Right cardiac atrium (tissue), 5 donors: ENCODE measurements around the gene ATP5PD. TPM values are rescaled to one million over a fixed set of nuclear protein-coding genes. Genes with fewer than 3 reads are reported as not detected.
A peak's percentile ranks its signal among the peaks of the same experiment; 100 is the strongest.

Experiments
- ATAC-seq, 2 donors: fragments of 200-7000 bp; cut with Tn5 transposase; one replicate each; pipeline versions ENCODE4 v1.8.0 to v1.9.1; 2020; ENCODE audit warnings: moderate library complexity in 2 of 2, mild to moderate bottlenecking in 1 of 2
- DNase-seq, 3 donors: peaks; one replicate each; pipeline ENCODE4 v3.0.0-alpha.2; 2020
- H3K27ac ChIP-seq: one replicate; pipeline ENCODE4 v1.5.1; 2013; ENCODE audit warnings: mild to moderate bottlenecking, low read length, control low read depth, moderate library complexity
- H3K27me3 ChIP-seq: one replicate; pipeline ENCODE4 v1.6.1; 2013; ENCODE audit not compliant: control insufficient read depth, insufficient read depth
- H3K4me1 ChIP-seq: one replicate; pipeline ENCODE4 v1.6.1; 2013; ENCODE audit warnings: low read length; ENCODE audit not compliant: control insufficient read depth, insufficient read depth
- H3K4me3 ChIP-seq: one replicate; pipeline ENCODE4 v1.5.1; 2013; ENCODE audit warnings: low read length, control low read depth
- H3K9me3 ChIP-seq: one replicate; pipeline ENCODE4 v1.6.1; 2013; ENCODE audit warnings: low read length; ENCODE audit not compliant: control insufficient read depth
- WGBS: extraction: QIAGEN DNeasy Blood & Tissue Kit; methylation state at CpG from one replicate; pipeline ENCODE4 v1.1.7; 2013; 5-methylcytosine and 5-hydroxymethylcytosine counted together
- intact Hi-C, 4 donors: fragments of 100-400 bp; cut with DNase I; formaldehyde crosslinking; loops; one replicate each; pipeline versions ENCODE4 v1.11.0 to v1.14.0; 2022 to 2023
- polyA plus RNA-seq: library from polyadenylated mRNA; stranded (reverse); fragments of 200-250 nt; gene quantifications from one replicate; pipeline ENCODE4 v1.2.3, GENCODE V29; 2013
- total RNA-seq, 4 donors: library from RNA; stranded (reverse); fragmentation: NEBNext Ultra II Directional; extraction: Animal tissue kit (Norgen Biotek cat#: 25700); gene quantifications; one replicate each; pipeline ENCODE4 v1.2.1, GENCODE V29; 2021
- donor health status: healthy with polysubstance abuse.
- donor health status: DM: no; HTN: yes; CAD: no.
- donor health status: DM: no; HTN: no; CAD: no.
- donor health status: DM: no; HTN: yes; CAD: no; lungs with severe emphysema.
- donor health status: DM: yes; HTN: yes; CAD: no.

The ATP5PD gene
- total and polyA plus RNA-seq, 5 donors, result 702 to 2,009 (median 783) TPM

- intact Hi-C loops, result loop anchor here in 2 of 4 donors (10.0 kb wide), 2 partner anchors 50 to 110 kb away; no protein-coding TSS in a partner anchor
- no peak overlapping the region for H3K4me3 ChIP-seq
- DNase-seq (no peak), ATAC-seq (no peak)
- H3K27ac ChIP-seq, result no peak overlapping the region
- H3K4me1 ChIP-seq, result no peaks in the 10 kb centered on the region
- no peaks in the 10 kb centered on the region for H3K9me3 ChIP-seq
- H3K27me3 ChIP-seq, result no peaks in the 10 kb centered on the region
- 81% methylated on average over 8 of the region's 8 CpGs for WGBS
Measured at GRCh38 chr17:75064460-75064859, 17.7 kb upstream of the ATP5PD start.

- Histone ChIP-seq H3K27me3 (no peaks in the 10 kb centered on the region), H3K27ac (no peak overlapping the region), H3K4me1 (no peaks in the 10 kb centered on the region), H3K9me3 (no peaks in the 10 kb centered on the region), H3K4me3 (no peak overlapping the region)
- 93% methylated on average over 11 of the region's 11 CpGs for WGBS
- DNase-seq (peak in 1 of 3 donors; percentile 16), ATAC-seq (no peak)
- intact Hi-C loops, result loop anchor here in 2 of 4 donors (10.0 kb wide), 2 partner anchors 51 to 111 kb away; no protein-coding TSS in a partner anchor
Measured at GRCh38 chr17:75064040-75064439, 17.3 kb upstream of the ATP5PD start.

- intact Hi-C loops, result loop anchor here in 2 of 4 donors (10.0 kb wide), 2 partner anchors 51 to 111 kb away; no protein-coding TSS in a partner anchor
- no peak overlapping the region for H3K4me3 ChIP-seq
- 75% methylated on average over 3 of the region's 3 CpGs for WGBS
Measured at GRCh38 chr17:75063626-75064025, 16.9 kb upstream of the ATP5PD start.

GRCh38 chr17:75063201-75063600 is 16.4 kb upstream of the ATP5PD start:
- 84% methylated on average over 13 of the region's 13 CpGs for WGBS
- H3K27ac ChIP-seq, result no peak overlapping the region
- no peak overlapping the region for H3K4me3 ChIP-seq
- ATAC-seq (no peak), DNase-seq (peak in 1 of 3 donors; percentile 22)
- intact Hi-C loops, result loop anchor here in 2 of 4 donors (10.0 kb wide), 2 partner anchors 52 to 112 kb away; no protein-coding TSS in a partner anchor
- no peaks in the 10 kb centered on the region for H3K9me3 ChIP-seq
- H3K27me3 ChIP-seq, result no peaks in the 10 kb centered on the region
- H3K4me1 ChIP-seq, result no peaks in the 10 kb centered on the region

More at GRCh38 chr17:75063626-75064025, 16.9 kb upstream of the ATP5PD start:
- ATAC-seq (no peak), DNase-seq (no peak)
- H3K9me3 ChIP-seq, result no peaks in the 10 kb centered on the region
- no peaks in the 10 kb centered on the region for H3K4me1 ChIP-seq
- H3K27ac ChIP-seq, result no peak overlapping the region
- no peaks in the 10 kb centered on the region for H3K27me3 ChIP-seq

GRCh38 chr17:75061618-75062017 is 14.8 kb upstream of the ATP5PD start:
- H3K9me3 ChIP-seq, result no peaks in the 10 kb centered on the region
- intact Hi-C loops, result loop anchor here in 2 of 4 donors (10.0 kb wide), 2 partner anchors 53 to 113 kb away; no protein-coding TSS in a partner anchor
- no peak for DNase-seq
- no peaks in the 10 kb centered on the region for H3K4me1 ChIP-seq
- H3K27ac ChIP-seq, result no peak overlapping the region
- WGBS, result 81% methylated on average over 8 of the region's 8 CpGs
- H3K27me3 ChIP-seq, result no peaks in the 10 kb centered on the region
- no peak for ATAC-seq
- no peak overlapping the region for H3K4me3 ChIP-seq

- Histone ChIP-seq H3K27me3 (no peaks in the 10 kb centered on the region), H3K4me3 (no peak overlapping the region), H3K27ac (no peak overlapping the region), H3K4me1 (no peaks in the 10 kb centered on the region), H3K9me3 (no peaks in the 10 kb centered on the region)
- ATAC-seq (no peak), DNase-seq (no peak)
- WGBS, result 95% methylated on average over 10 of the region's 10 CpGs
- intact Hi-C loops, result loop anchor here in 2 of 4 donors (10.0 kb wide), 2 partner anchors 54 to 114 kb away; no protein-coding TSS in a partner anchor
Measured at GRCh38 chr17:75061055-75061438, 14.3 kb upstream of the ATP5PD start.

- Histone ChIP-seq H3K9me3 (no peaks in the 10 kb centered on the region), H3K27ac (peak overlapping the region; percentile 18), H3K4me3 (no peak overlapping the region), H3K4me1 (no peaks in the 10 kb centered on the region), H3K27me3 (no peaks in the 10 kb centered on the region)
- WGBS, result 80% methylated on average over 26 of the region's 26 CpGs
- ATAC-seq, result peak; percentile 64 to 68
- intact Hi-C loops, result loop anchor here in 2 of 4 donors (10.0 kb wide), 2 partner anchors 54 to 114 kb away; no protein-coding TSS in a partner anchor
- DNase-seq, result peak in 2 of 3 donors; percentile 70 to 76
Measured at GRCh38 chr17:75060434-75061054, 13.8 kb upstream of the ATP5PD start.

- Histone ChIP-seq H3K27ac (peak overlapping the region; percentile 3), H3K9me3 (no peaks in the 10 kb centered on the region), H3K27me3 (no peaks in the 10 kb centered on the region), H3K4me3 (no peak overlapping the region), H3K4me1 (no peaks in the 10 kb centered on the region)
- ATAC-seq (peak; percentile 81 to 85), DNase-seq (peak in 1 of 3 donors; percentile 70)
- WGBS, result 58% methylated on average over 25 of the region's 25 CpGs
- intact Hi-C loops, result loop anchor here in 3 of 4 donors (10.0 kb wide), 3 partner anchors 55 to 145 kb away; partner anchors contain the start of gene NUP85 (in 1 of the 3)
Measured at GRCh38 chr17:75059369-75060345, 12.9 kb upstream of the ATP5PD start.

- H3K9me3 ChIP-seq, result no peaks in the 10 kb centered on the region
- DNase-seq (no peak), ATAC-seq (no peak)
- H3K27ac ChIP-seq, result no peak overlapping the region
- no peaks in the 10 kb centered on the region for H3K27me3 ChIP-seq
- intact Hi-C loops, result loop anchor here in 2 of 4 donors (10.0 kb wide), 2 partner anchors 63 to 153 kb away; partner anchors contain the start of gene NUP85 (in 1 of the 2)
- H3K4me3 ChIP-seq, result no peak overlapping the region
- WGBS, result 80% methylated on average over 2 of the region's 2 CpGs
- peaks cover 3% of the 10 kb centered on the region for H3K4me1 ChIP-seq
Measured at GRCh38 chr17:75051941-75052340, 5.2 kb upstream of the ATP5PD start.

GRCh38 chr17:75049706-75050105 is 2.9 kb upstream of the ATP5PD start:
- DNase-seq, result no peak
- Histone ChIP-seq H3K4me3 (no peak overlapping the region), H3K27ac (no peak overlapping the region), H3K9me3 (no peaks in the 10 kb centered on the region), H3K4me1 (peaks cover 3% of the 10 kb centered on the region), H3K27me3 (no peaks in the 10 kb centered on the region)
- no peak for ATAC-seq
- intact Hi-C loops, result loop anchor here in 2 of 4 donors (10.0 kb wide), 2 partner anchors 65 to 155 kb away; partner anchors contain the start of gene NUP85 (in 1 of the 2)
